ENCODE data around the gene TBL1XR1. TPM values are rescaled to one million over a fixed set of nuclear protein-coding genes. Genes with fewer than 3 reads are reported as not detected.

Gene TBL1XR1
- total RNA-seq, 1 experiment from 2014 or later, result 175 TPM

DNA sequence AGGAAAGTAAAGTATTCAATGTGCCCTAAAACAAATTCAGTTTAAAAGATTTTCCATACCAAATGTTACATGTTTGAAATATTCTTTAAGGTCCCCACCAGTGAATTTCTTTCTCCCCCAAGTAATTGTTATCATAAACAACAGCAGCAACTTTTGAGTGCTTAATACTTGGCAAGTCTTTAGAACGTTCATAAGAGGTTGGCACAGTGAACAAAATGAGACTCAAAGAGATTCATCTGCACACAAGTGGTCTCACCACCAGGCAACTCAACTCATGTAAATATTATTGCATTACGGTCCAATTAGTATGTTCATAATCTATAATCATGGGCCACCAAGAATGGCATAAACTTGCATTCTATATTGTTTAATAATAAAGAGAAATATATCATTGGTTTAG lies 98.7 kb downstream of the TBL1XR1 start:
- Mint-ChIP-seq H3K27ac (no peak overlapping the region), H3K4me1 (peaks cover 23 to 26% of the 10 kb centered on the region in 2 experiments), H3K4me3 (no peak overlapping the region), H3K9me3 (peaks cover 19 to 21% of the 10 kb centered on the region in 2 experiments), H3K36me3 (ENCODE audit: insufficient read depth in 1 of 3, low read depth in 3 of 3) (peaks cover 31 to 38% (median 32%) of the 10 kb centered on the region in 3 experiments), H3K27me3 (ENCODE audit: low read depth) (no peaks in the 10 kb centered on the region)
- H3K9ac ChIP-seq (ENCODE audit: extremely low read depth, insufficient read length, low read length), result no peak overlapping the region
- H2BK5ac ChIP-seq (ENCODE audit: insufficient read length, low read length), result no peak overlapping the region
- no peak overlapping the region for H3K56ac ChIP-seq (ENCODE audit: insufficient read length, low read depth, low read length)
- no peak overlapping the region for H4K91ac ChIP-seq (ENCODE audit: insufficient read length, low read depth, low read length)
- no peak overlapping the region for H2AK5ac ChIP-seq (ENCODE audit: insufficient read length, low read length)
- H3K27ac ChIP-seq (ENCODE audit: insufficient read length, low read depth, low read length), result no peak overlapping the region
- no peak overlapping the region for H2BK15ac ChIP-seq (ENCODE audit: low read depth, low read length)
- WGBS (ENCODE audit: extremely low coverage, insufficient read length, low lambda C conversion rate), result no CpG with 5 or more reads among the region's 2 CpGs
- H4K20me1 ChIP-seq (ENCODE audit: control insufficient read depth, insufficient read depth, insufficient read length), result no peaks in the 10 kb centered on the region
- H2BK120ac ChIP-seq (ENCODE audit: low read depth, low read length, poor library complexity, severe bottlenecking), result no peak overlapping the region
- H3T11ph ChIP-seq (ENCODE audit: low read length), result no peak overlapping the region
- H3K4me1 ChIP-seq (ENCODE audit: insufficient read depth, low read length), result peaks cover 2% of the 10 kb centered on the region; the same call in 1 of the 2 replicates
- no peak overlapping the region for H3K4ac ChIP-seq (ENCODE audit: low read depth, low read length)
- H3K79me1 ChIP-seq (ENCODE audit: insufficient read depth, low read depth, low read length, poor library complexity, severe bottlenecking), result peaks cover 6% of the 10 kb centered on the region
- no peaks in the 10 kb centered on the region for H3K9me3 ChIP-seq (ENCODE audit: control insufficient read depth, low read depth, low read length)
- no peak overlapping the region for H3K4me2 ChIP-seq (ENCODE audit: insufficient read depth, insufficient read length, low read length)
- no peak for DNase-seq
- H4K5ac ChIP-seq (ENCODE audit: insufficient read length, low read depth, low read length), result no peak overlapping the region
- H3K14ac ChIP-seq (ENCODE audit: insufficient read depth, low read length), result no peak overlapping the region
- no peaks in the 10 kb centered on the region for H3K23me2 ChIP-seq (ENCODE audit: insufficient read length, low read depth, low read length, poor library complexity, severe bottlenecking)
- no peak overlapping the region for H4K8ac ChIP-seq (replicated peaks; ENCODE audit: insufficient read length, low read depth, low read length)
- H2BK12ac ChIP-seq (ENCODE audit: insufficient read length, low read depth, low read length), result no peak overlapping the region
- no peak overlapping the region for H3K23ac ChIP-seq (ENCODE audit: insufficient read length, low read depth, low read length)
- no peak overlapping the region for H2AFZ ChIP-seq (ENCODE audit: low read length)
- H3K79me2 ChIP-seq (ENCODE audit: insufficient read depth, low read length), result peaks cover 49% of the 10 kb centered on the region; the same call in 1 of the 2 replicates
- no peaks in the 10 kb centered on the region for H3K27me3 ChIP-seq (ENCODE audit: insufficient read depth, low read length)
- no peak overlapping the region for H3K18ac ChIP-seq (ENCODE audit: insufficient read length, low read depth, low read length)
- TF ChIP-seq, protein P1, sequence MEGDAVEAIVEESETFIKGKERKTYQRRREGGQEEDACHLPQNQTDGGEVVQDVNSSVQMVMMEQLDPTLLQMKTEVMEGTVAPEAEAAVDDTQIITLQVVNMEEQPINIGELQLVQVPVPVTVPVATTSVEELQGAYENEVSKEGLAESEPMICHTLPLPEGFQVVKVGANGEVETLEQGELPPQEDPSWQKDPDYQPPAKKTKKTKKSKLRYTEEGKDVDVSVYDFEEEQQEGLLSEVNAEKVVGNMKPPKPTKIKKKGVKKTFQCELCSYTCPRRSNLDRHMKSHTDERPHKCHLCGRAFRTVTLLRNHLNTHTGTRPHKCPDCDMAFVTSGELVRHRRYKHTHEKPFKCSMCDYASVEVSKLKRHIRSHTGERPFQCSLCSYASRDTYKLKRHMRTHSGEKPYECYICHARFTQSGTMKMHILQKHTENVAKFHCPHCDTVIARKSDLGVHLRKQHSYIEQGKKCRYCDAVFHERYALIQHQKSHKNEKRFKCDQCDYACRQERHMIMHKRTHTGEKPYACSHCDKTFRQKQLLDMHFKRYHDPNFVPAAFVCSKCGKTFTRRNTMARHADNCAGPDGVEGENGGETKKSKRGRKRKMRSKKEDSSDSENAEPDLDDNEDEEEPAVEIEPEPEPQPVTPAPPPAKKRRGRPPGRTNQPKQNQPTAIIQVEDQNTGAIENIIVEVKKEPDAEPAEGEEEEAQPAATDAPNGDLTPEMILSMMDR (conservative IDR thresholded peaks at IDR 0.05), result no peak
- H2BK20ac ChIP-seq (ENCODE audit: low read depth, low read length, poor library complexity, severe bottlenecking), result no peak overlapping the region

Measured in H9 (cell line).